K562 (cell line): ENCODE data around the gene ARL17A. TPM values are rescaled to one million over a fixed set of nuclear protein-coding genes. Genes with fewer than 3 reads are reported as not detected.
"Not testable (repeated sequence)": the region's sequence is repeated elsewhere in the genome, so short reads cannot be mapped to it uniquely, and the experiment has no call there.

Experiments
- ATAC-seq: fragments of 200-7000 bp; cut with Tn5 transposase; 3 replicates; pipeline ENCODE4 v1.9.1; 2020; ENCODE audit warnings: moderate library complexity
- Bru-seq: library from RNA; stranded (reverse); fragments of 400-500 nt; gene quantifications from one replicate; lab custom pipeline; 2021; lab: Mats Ljungman, UMichigan
- BruChase-seq, 2 experiments: library from RNA; stranded (reverse); fragments of 400-500 nt; gene quantifications; one replicate each; lab custom pipeline; 2021; lab: Mats Ljungman, UMichigan
- BruUV-seq: library from RNA; stranded (reverse); fragments of 400-500 nt; replicated peaks from 2 replicates; lab custom pipeline; 2021; lab: Mats Ljungman, UMichigan
- CTCF ChIA-PET: fragments of 300-600 bp; formaldehyde crosslinking; extraction: SDS; loops from one replicate; lab custom pipeline; 2021; ENCODE audit warnings: low intra/inter-chr PET ratio; lab: Yijun Ruan, JAX
- POLR2A ChIA-PET: fragments of 300-600, 350-650 bp; sonication (Branson Sonifier 250); formaldehyde crosslinking; extraction: SDS; loops from one replicate; lab custom pipeline; 2021; ENCODE audit warnings: antibody characterized with exemption, inconsistent platforms; lab: Yijun Ruan, JAX
- DNase-seq, 4 experiments: peaks; one replicate each; pipeline versions ENCODE4 v3.0.0 to v3.0.0-alpha.2; 2011 to 2018; ENCODE audit warnings: low spot score in 3 of 4, mixed read lengths in 3 of 4; ENCODE audit errors: extremely low read depth in 1 of 4
- FAIRE-seq: peaks from 2 replicates; lab custom pipeline; 2011; peaks lifted over from hg19 to GRCh38; lab: Jason Lieb, UNC
- H2AFZ ChIP-seq: 2 replicates; pipeline ENCODE4 v1.6.0; 2011; ENCODE audit warnings: low read depth, low read length, control low read depth, inconsistent platforms
- H3K27ac ChIP-seq: fragments of 200-600 bp; 3 replicates; pipeline ENCODE4 v1.8.0; 2011; ENCODE audit warnings: low read depth, mild to moderate bottlenecking, control low read depth, inconsistent platforms, low read length, moderate library complexity, mixed read lengths; ENCODE audit errors: extremely low read depth
- H3K27me3 ChIP-seq, 2 experiments: fragments of 300-600 bp in 1 of 2; 2 replicates in 1 of 2; 3 replicates in 1 of 2; pipeline versions ENCODE4 v1.6.0 to v1.8.0; 2011; ENCODE audit warnings: inconsistent platforms in 2 of 2, low read length in 2 of 2, mild to moderate bottlenecking in 1 of 2, mixed read lengths in 1 of 2, moderate library complexity in 1 of 2; ENCODE audit not compliant: control insufficient read depth in 2 of 2, insufficient read depth in 2 of 2
- H3K36me3 ChIP-seq: fragments of 300-600 bp; 3 replicates; pipeline ENCODE4 v1.8.0; 2011; ENCODE audit warnings: mild to moderate bottlenecking, low read length, inconsistent platforms; ENCODE audit not compliant: control insufficient read depth, insufficient read depth
- H3K4me1 ChIP-seq, 2 experiments: fragments of 200-600 bp in 1 of 2; replicated peaks in 1 of 2; 2 replicates in 1 of 2; 3 replicates in 1 of 2; pipeline versions ENCODE4 v1.5.1 to v1.8.0; 2011; ENCODE audit warnings: inconsistent platforms in 2 of 2, low read length in 2 of 2, mild to moderate bottlenecking in 1 of 2, mixed read lengths in 1 of 2, moderate library complexity in 1 of 2; ENCODE audit not compliant: control insufficient read depth in 2 of 2, insufficient read depth in 2 of 2
- H3K4me2 ChIP-seq: 2 replicates; pipeline ENCODE4 v1.6.1; 2011; ENCODE audit warnings: low read length, control low read depth, inconsistent platforms, mixed read lengths; ENCODE audit not compliant: insufficient read depth
- H3K4me3 ChIP-seq: fragments of 200-600 bp; sonication (generic), shearing (Covaris generic); 2 replicates; pipeline ENCODE4 v1.5.1; 2016; ENCODE audit warnings: control low read depth, inconsistent platforms
- H3K79me2 ChIP-seq: fragments of 200-600 bp; 3 replicates; pipeline ENCODE4 v1.8.0; 2011; ENCODE audit warnings: low read length, inconsistent platforms; ENCODE audit not compliant: control insufficient read depth, insufficient read depth
- H3K9ac ChIP-seq, 2 experiments: 2 replicates each; pipeline versions ENCODE4 v1.6.0 to v1.6.1; 2011; ENCODE audit warnings: low read depth in 2 of 2, low read length in 2 of 2, control low read depth in 1 of 2, inconsistent platforms in 1 of 2, mild to moderate bottlenecking in 1 of 2, mixed read lengths in 1 of 2; ENCODE audit not compliant: insufficient read depth in 1 of 2
- H3K9me1 ChIP-seq: one replicate; pipeline ENCODE4 v1.6.0; 2011; ENCODE audit warnings: inconsistent platforms, mild to moderate bottlenecking, low read length, moderate library complexity; ENCODE audit not compliant: control insufficient read depth, insufficient read depth
- H3K9me3 ChIP-seq: replicated peaks from 2 replicates; pipeline ENCODE4 v1.5.1; 2011; ENCODE audit warnings: low read depth, low read length, inconsistent platforms; ENCODE audit not compliant: control insufficient read depth, insufficient read depth
- H4K20me1 ChIP-seq: replicated peaks from 2 replicates; pipeline ENCODE4 v1.6.1; 2011; ENCODE audit warnings: low read length, inconsistent platforms, mixed read lengths; ENCODE audit not compliant: control insufficient read depth, insufficient read depth
- E2F6 ChIP-seq, 2 experiments: IDR thresholded peaks; 2 replicates each; pipeline ENCODE4 v1.6.1; 2011; ENCODE audit warnings: borderline replicate concordance in 1 of 2, control low read depth in 1 of 2, low read depth in 1 of 2, low read length in 1 of 2, mild to moderate bottlenecking in 1 of 2, mixed read lengths in 1 of 2, moderate library complexity in 1 of 2; ENCODE audit not compliant: insufficient read depth in 1 of 2, insufficient read length in 1 of 2, poor library complexity in 1 of 2, severe bottlenecking in 1 of 2; ENCODE audit errors: extremely low read depth in 1 of 2
- RCOR1 ChIP-seq, 2 experiments: IDR thresholded peaks; 2 replicates each; pipeline ENCODE4 v1.6.1; 2012; ENCODE audit warnings: low read depth in 2 of 2, low read length in 2 of 2, borderline replicate concordance in 1 of 2, improper control_type of control experiment in 1 of 2
- WGBS: fragments of 100-300 bp; shearing (Covaris generic); methylation state at CpG from one replicate; pipeline ENCODE4 v1.1.6; 2016; ENCODE audit warnings: low coverage, mixed read lengths; ENCODE audit not compliant: insufficient coverage; ENCODE audit errors: missing lambda C conversion rate; 5-methylcytosine and 5-hydroxymethylcytosine counted together
- in situ Hi-C: fragments of 300-500 bp; cut with MboI; formaldehyde crosslinking; loops from 4 replicates; pipeline ENCODE4 v1.15.0; 2018; ENCODE audit warnings: inconsistent platforms, mixed read lengths
- intact Hi-C: fragments of 100-400 bp; cut with micrococcal nuclease; formaldehyde crosslinking; loops from 2 replicates; pipeline ENCODE4 v1.14.2; 2022
- long read RNA-seq, 3 experiments: library from polyadenylated mRNA in 2 of 3; library from RNA in 1 of 3; unstranded in 2 of 3; stranded (forward) in 1 of 3; transcript quantifications; one replicate each; pipeline ENCODE4 v2.0.0, GENCODE V29; 2019 to 2022
- polyA minus RNA-seq, 3 experiments: library from RNA; depleted of rRNA, polyadenylated mRNA; stranded (reverse); fragments of >200 nt; gene quantifications; 2 replicates each; pipeline ENCODE4 v1.2.3, GENCODE V29; 2011
- polyA plus RNA-seq, 8 experiments: library from polyadenylated mRNA; depleted of rRNA in 4 of 8; stranded (reverse) in 5 of 8; unstranded in 3 of 8; fragments of >200 nt; fragmentation: Nextera tagmentation in 2 of 8; fragmentation: Illumina TruSeq in 1 of 8; extraction: Ambion mirVana in 2 of 8; extraction: Trizol in 1 of 8; gene quantifications; 2 replicates each; pipeline versions ENCODE4 v1.2.1 to v1.2.3, GENCODE V29; 2011 to 2014; ENCODE audit warnings: inconsistent platforms in 1 of 8, missing spikeins in 1 of 8
- total RNA-seq, 7 experiments: library from RNA; depleted of rRNA in 6 of 7; stranded (reverse); fragments of >200 nt in 6 of 7; fragmentation: Illumina TruSeq in 2 of 7; extraction: Trizol in 2 of 7; gene quantifications; 2 replicates each; pipeline versions ENCODE4 v1.2.1 to v1.2.3, GENCODE V29; 2011 to 2021; ENCODE audit warnings: low replicate concordance in 1 of 7

The ARL17A gene
- total RNA-seq (2011; cell fraction: chromatin; rRNA removed; ENCODE audit: low replicate concordance): 135 and 149 TPM in 2 replicates
- 56.0 and 59.9 TPM in 2 replicates for total RNA-seq (2011; cell fraction: nucleolus; rRNA removed)
- 134 and 224 TPM in 2 replicates for total RNA-seq (2011; cell fraction: nucleoplasm; rRNA removed)
- total RNA-seq (2014; rRNA removed) (4.7 and 6.8 TPM in 2 replicates), total RNA-seq (2014; rRNA removed; fragmentation: Illumina TruSeq; extraction: Trizol) (13.5 and 14.0 TPM in 2 replicates), total RNA-seq (2015; rRNA removed; fragmentation: Illumina TruSeq; extraction: Trizol) (11.4 and 11.5 TPM in 2 replicates), total RNA-seq (2021) (13.3 and 15.2 TPM in 2 replicates), polyA plus RNA-seq (2011; rRNA removed) (24.8 and 39.3 TPM in 2 replicates), polyA plus RNA-seq (2014; fragmentation: Illumina TruSeq; extraction: Trizol) (16.0 and 19.0 TPM in 2 replicates), polyA plus RNA-seq (2014; fragmentation: Nextera tagmentation; extraction: Ambion mirVana) (1 to 10 TPM; 5.2 to 6.5 TPM), polyA plus RNA-seq (2014; rRNA removed) (19.7 and 23.7 TPM in 2 replicates), polyA minus RNA-seq (2011; rRNA and poly(A)+ RNA removed) (15.4 and 22.9 TPM in 2 replicates), Bru-seq, nascent RNA (percentile 61 among the genes with signal in this experiment), BruChase-seq, experiment 1, labeled RNA remaining after a 2-hour chase (percentile 71 among the genes with signal in this experiment), BruChase-seq, experiment 2, labeled RNA remaining after a 6-hour chase (percentile 71 among the genes with signal in this experiment)
- polyA plus RNA-seq (2011; cell fraction: cytosol; rRNA removed): 21.4 and 29.1 TPM in 2 replicates
- polyA plus RNA-seq (2011; cell fraction: nucleus; rRNA removed): 127 and 200 TPM in 2 replicates
- 9.1 and 17.6 TPM in 2 replicates for polyA plus RNA-seq (2012)
- 5.0 and 5.1 TPM in 2 replicates for polyA minus RNA-seq (2011; cell fraction: cytosol; rRNA and poly(A)+ RNA removed)
- 35.0 and 42.4 TPM in 2 replicates for polyA minus RNA-seq (2011; cell fraction: nucleus; rRNA and poly(A)+ RNA removed)
- long read RNA-seq, experiment 1, partial matches to known transcripts: 1 of 34 reads
- long read RNA-seq, experiment 1, other reads (novel, unspliced or antisense): 29 of 34 reads
- long read RNA-seq, experiment 2, partial matches to known transcripts: 0 of 9 reads
- long read RNA-seq, experiment 2, other reads (novel, unspliced or antisense): 7 of 9 reads
- long read RNA-seq, experiment 3, transcript ARL17A-202 (4 exons, 3,945 nt): major isoform, 8 of 10 reads
- long read RNA-seq, experiment 3, partial matches to known transcripts: 0 of 10 reads
- long read RNA-seq, experiment 3, other reads (novel, unspliced or antisense): 1 of 10 reads

- H3K79me2 ChIP-seq, DNase-seq, H3K36me3 ChIP-seq, CTCF ChIA-PET, H3K27me3 ChIP-seq, H3K4me3 ChIP-seq, POLR2A ChIA-PET, H3K9me1 ChIP-seq, H3K9ac ChIP-seq, H3K27ac ChIP-seq, H4K20me1 ChIP-seq, intact Hi-C loops, H2AFZ ChIP-seq, H3K4me1 ChIP-seq, H3K9me3 ChIP-seq: not testable (repeated sequence)
- FAIRE-seq: peak; percentile 100
- no CpG with 5 or more reads among the region's 65 CpGs for WGBS
- ATAC-seq: peak; percentile 93
- in situ Hi-C loops: loop anchor here (10.0 kb wide), 1 partner anchor 485 kb away; no protein-coding TSS in a partner anchor
- TF ChIP-seq RCOR1 (IDR thresholded peaks at IDR 0.05; ENCODE audit: borderline replicate concordance in 1 of 2, low read depth in 2 of 2, low read length in 2 of 2) (0 out of 4 replicates have a peak, but pooled peaks of 1 of the 2 experiments have one; percentile 25), E2F6 (IDR thresholded peaks at IDR 0.05; ENCODE audit: borderline replicate concordance in 1 of 2, extremely low read depth in 1 of 2, insufficient read depth in 1 of 2, insufficient read length in 1 of 2, low read depth in 1 of 2, low read length in 1 of 2, poor library complexity in 1 of 2, severe bottlenecking in 1 of 2) (peak in 1 of 2 experiments; percentile 12)
- BruUV-seq: TSS peak; percentile 88
- H3K4me2 ChIP-seq: peak within 1 kb of the TSS; percentile 32
Observed at GRCh38 chr17:46579083-46580075, at the start of gene ARL17A. Gene ARL17A (minus strand): TSS chr17:46579691. CDS start chr17:46576322, 3,369 bp downstream.

DNA sequence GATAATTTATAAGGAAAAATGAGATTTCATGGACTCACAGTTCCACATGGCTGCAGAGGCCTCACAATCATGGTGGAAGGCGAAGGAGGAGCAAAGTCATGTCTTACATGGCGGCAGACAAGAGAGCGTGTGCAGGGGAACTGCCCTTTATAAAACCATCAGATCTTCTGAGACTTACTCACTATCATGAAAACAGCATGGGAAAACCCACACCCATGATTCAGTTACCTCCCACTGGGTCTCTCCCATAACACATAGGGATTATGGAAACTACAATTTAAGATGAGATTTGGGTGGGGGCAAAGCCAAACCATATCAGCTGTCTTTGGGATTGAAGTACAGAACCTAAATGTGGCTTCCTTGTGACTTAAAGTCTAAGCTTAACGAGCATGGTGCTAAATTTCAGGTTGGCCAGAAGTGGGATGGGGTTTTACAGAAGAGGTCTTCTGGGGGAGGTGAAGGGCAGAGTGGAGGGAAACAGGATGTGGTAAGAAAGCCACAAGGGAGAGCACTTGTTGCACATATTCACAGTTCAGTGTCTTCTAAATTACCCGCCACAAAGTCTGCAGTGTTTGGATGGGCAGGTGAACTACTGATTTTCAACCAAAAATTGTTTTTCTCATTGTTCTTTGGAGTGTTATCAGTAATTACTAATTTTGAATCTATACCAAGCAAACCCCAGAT lies 49.4 kb upstream of the ARL17A start:
- POLR2A ChIA-PET, CTCF ChIA-PET, H3K4me2 ChIP-seq, H3K79me2 ChIP-seq, ATAC-seq, DNase-seq, H3K9ac ChIP-seq, H3K4me1 ChIP-seq, H3K27ac ChIP-seq, H3K27me3 ChIP-seq, H3K9me1 ChIP-seq, BruUV-seq, H3K4me3 ChIP-seq, H4K20me1 ChIP-seq, H2AFZ ChIP-seq, intact Hi-C loops, H3K9me3 ChIP-seq, H3K36me3 ChIP-seq: not testable (repeated sequence)
- no CpG with 5 or more reads among the region's 5 CpGs for WGBS
- FAIRE-seq: peak; percentile 55
- in situ Hi-C loops: loop anchor here (25.0 kb wide), 1 partner anchor 208 kb away; no protein-coding TSS in a partner anchor
